GM18517 (cell line): ENCODE measurements around the gene ZNF789.

Source experiments
- ATAC-seq: cut with Tn5 transposase; IDR thresholded peaks from one replicate; pipeline ENCODE4 v1.9.1; 2021; ENCODE audit warnings: mild to moderate bottlenecking, moderate library complexity; ENCODE audit not compliant: unreplicated experiment

Gene ZNF789

GRCh38 chr7:99457650-99458493 lies 14.8 kb upstream of the ZNF789 start:
- ATAC-seq: no peak

- no peak for ATAC-seq
Observed at GRCh38 chr7:99459087-99459486, 13.6 kb upstream of the ZNF789 start.

GRCh38 chr7:99460651-99461050 lies 12.0 kb upstream of the ZNF789 start:
- ATAC-seq: no peak

GRCh38 chr7:99461221-99461620 lies 11.5 kb upstream of the ZNF789 start:
- no peak for ATAC-seq

- no peak for ATAC-seq
Observed at GRCh38 chr7:99465421-99465768, 7.3 kb upstream of the ZNF789 start.

- no peak for ATAC-seq
Observed at GRCh38 chr7:99468336-99468918, 4.3 kb upstream of the ZNF789 start.

GRCh38 chr7:99469381-99470065 lies 3.2 kb upstream of the ZNF789 start:
- ATAC-seq: no peak

GRCh38 chr7:99473315-99473596 lies 566 bp downstream of the ZNF789 start:
- peak; percentile 8 for ATAC-seq

- ATAC-seq: no peak
Observed at GRCh38 chr7:99476107-99476506, 3.4 kb downstream of the ZNF789 start.

- no peak for ATAC-seq
Observed at GRCh38 chr7:99478464-99479440, 6.1 kb downstream of the ZNF789 start.

- no peak for ATAC-seq
Observed at GRCh38 chr7:99485094-99485493, 12.4 kb downstream of the ZNF789 start.

- no peak for ATAC-seq
Observed at GRCh38 chr7:99489235-99489634, 16.5 kb downstream of the ZNF789 start.

GRCh38 chr7:99490878-99491277 lies 18.2 kb downstream of the ZNF789 start:
- ATAC-seq: no peak

GRCh38 chr7:99493823-99494222 lies 21.1 kb downstream of the ZNF789 start:
- no peak for ATAC-seq

GRCh38 chr7:99497766-99498545 lies 25.3 kb downstream of the ZNF789 start:
- ATAC-seq: no peak

- no peak for ATAC-seq
Observed at GRCh38 chr7:99498546-99498944, 25.9 kb downstream of the ZNF789 start.

- ATAC-seq: peak; percentile 8
Observed at GRCh38 chr7:99499371-99499720, 26.7 kb downstream of the ZNF789 start.

GRCh38 chr7:99499721-99500636 lies 27.3 kb downstream of the ZNF789 start, which contains the start of gene ZNF394:
ZNF394 (minus strand) TSS chr7:99500281; CDS start chr7:99500093, 188 bp downstream.
- peak; percentile 53 for ATAC-seq

GRCh38 chr7:99500637-99501009 lies 27.9 kb downstream of the ZNF789 start:
- no peak for ATAC-seq
